Memory B cell (primary cell): ENCODE measurements around the gene FAM131C.
"Not testable (repeated sequence)": the region's sequence is repeated elsewhere in the genome, so short reads cannot be mapped to it uniquely, and the experiment has no call there.

Experiments used
- ATAC-seq: fragments of 150-1000 bp; cut with Tn5 transposase; 2 replicates; pipeline ENCODE4 v1.10.0; 2021; ENCODE audit warnings: low read depth, mild to moderate bottlenecking, moderate library complexity
- DNase-seq, 2 donors: peaks; one replicate each; pipeline ENCODE4 v3.0.0; 2022; ENCODE audit warnings: low spot score in 2 of 2
- H3K27ac Mint-ChIP-seq: one replicate; pipeline ENCODE4 v1.8.0; 2022; ENCODE audit warnings: mild to moderate bottlenecking, moderate library complexity, mixed read lengths
- H3K27me3 Mint-ChIP-seq: one replicate; pipeline ENCODE4 v1.8.0; 2022; ENCODE audit warnings: mixed read lengths
- H3K36me3 Mint-ChIP-seq: one replicate; pipeline ENCODE4 v1.8.0; 2022; ENCODE audit warnings: mild to moderate bottlenecking, mixed read lengths
- H3K4me1 Mint-ChIP-seq: one replicate; pipeline ENCODE4 v1.8.0; 2022; ENCODE audit warnings: mixed read lengths
- H3K4me3 Mint-ChIP-seq: one replicate; pipeline ENCODE4 v1.8.0; 2022; ENCODE audit warnings: mild to moderate bottlenecking, moderate library complexity, mixed read lengths
- H3K9me3 Mint-ChIP-seq: one replicate; pipeline ENCODE4 v1.8.0; 2022; ENCODE audit warnings: mixed read lengths

The FAM131C gene

GRCh38 chr1:16051949-16052348 lies 21.5 kb downstream of the FAM131C start:
- DNase-seq, H3K9me3 Mint-ChIP-seq, H3K27ac Mint-ChIP-seq, ATAC-seq, H3K4me3 Mint-ChIP-seq, H3K36me3 Mint-ChIP-seq, H3K4me1 Mint-ChIP-seq: not testable (repeated sequence)
- H3K27me3 Mint-ChIP-seq: peaks cover 18% of the 10 kb centered on the region

GRCh38 chr1:16051039-16051438 lies 22.4 kb downstream of the FAM131C start:
- DNase-seq (no peak), ATAC-seq (no peak)
- Mint-ChIP-seq H3K36me3 (no peaks in the 10 kb centered on the region), H3K27ac (no peak overlapping the region), H3K4me1 (peaks cover 4% of the 10 kb centered on the region), H3K9me3 (no peaks in the 10 kb centered on the region), H3K27me3 (peaks cover 15% of the 10 kb centered on the region), H3K4me3 (no peak overlapping the region)

- Mint-ChIP-seq H3K9me3 (no peaks in the 10 kb centered on the region), H3K27me3 (peaks cover 18% of the 10 kb centered on the region), H3K4me1 (no peaks in the 10 kb centered on the region), H3K36me3 (no peaks in the 10 kb centered on the region), H3K4me3 (no peak overlapping the region), H3K27ac (no peak overlapping the region)
- no peak for ATAC-seq
- DNase-seq: no peak
Observed at GRCh38 chr1:16050328-16050727, 23.1 kb downstream of the FAM131C start.

GRCh38 chr1:16048573-16049189 lies 24.8 kb downstream of the FAM131C start:
- H3K36me3 Mint-ChIP-seq: no peaks in the 10 kb centered on the region
- H3K9me3 Mint-ChIP-seq: no peaks in the 10 kb centered on the region
- DNase-seq: no peak
- ATAC-seq: peak; percentile 74
- H3K4me3 Mint-ChIP-seq: peak overlapping the region; percentile 41
- H3K4me1 Mint-ChIP-seq: no peaks in the 10 kb centered on the region
- peaks cover 23% of the 10 kb centered on the region for H3K27me3 Mint-ChIP-seq
- H3K27ac Mint-ChIP-seq: no peak overlapping the region

GRCh38 chr1:16047791-16048475 lies 25.5 kb downstream of the FAM131C start:
- no peaks in the 10 kb centered on the region for H3K9me3 Mint-ChIP-seq
- H3K36me3 Mint-ChIP-seq: no peaks in the 10 kb centered on the region
- peaks cover 28% of the 10 kb centered on the region for H3K27me3 Mint-ChIP-seq
- H3K4me3 Mint-ChIP-seq: no peak overlapping the region
- no peak overlapping the region for H3K27ac Mint-ChIP-seq
- H3K4me1 Mint-ChIP-seq: no peaks in the 10 kb centered on the region
- ATAC-seq (peak; percentile 7), DNase-seq (no peak)

- DNase-seq (no peak), ATAC-seq (no peak)
- Mint-ChIP-seq H3K36me3 (no peaks in the 10 kb centered on the region), H3K4me3 (no peak overlapping the region), H3K9me3 (no peaks in the 10 kb centered on the region), H3K27me3 (peaks cover 28% of the 10 kb centered on the region), H3K27ac (no peak overlapping the region), H3K4me1 (no peaks in the 10 kb centered on the region)
Observed at GRCh38 chr1:16046842-16047241, 26.6 kb downstream of the FAM131C start.

- peaks cover 18% of the 10 kb centered on the region for H3K27me3 Mint-ChIP-seq
- no peaks in the 10 kb centered on the region for H3K4me1 Mint-ChIP-seq
- no peak overlapping the region for H3K27ac Mint-ChIP-seq
Observed at GRCh38 chr1:16043950-16044349, 29.5 kb downstream of the FAM131C start.

GRCh38 chr1:16043521-16043920 lies 29.9 kb downstream of the FAM131C start, which contains the start of gene CLCNKB:
TSS of gene CLCNKB (plus strand) at chr1:16043782. CDS start at chr1:16044493, 711 bp downstream.
- Mint-ChIP-seq H3K4me3 (no peak within 1 kb of the TSS), H3K27ac (no peak within 1 kb of the TSS), H3K36me3 (no peaks in the 10 kb centered on the region), H3K9me3 (no peaks in the 10 kb centered on the region), H3K4me1 (no peaks in the 10 kb centered on the region), H3K27me3 (peaks cover 18% of the 10 kb centered on the region)
- DNase-seq (no peak), ATAC-seq (no peak)

More at GRCh38 chr1:16043950-16044349, 29.5 kb downstream of the FAM131C start:
- Mint-ChIP-seq H3K9me3 (no peaks in the 10 kb centered on the region), H3K4me3 (no peak overlapping the region), H3K36me3 (no peaks in the 10 kb centered on the region)
- DNase-seq: no peak
- ATAC-seq: no peak

GRCh38 chr1:16042654-16043053 lies 30.8 kb downstream of the FAM131C start:
- H3K4me1 Mint-ChIP-seq, H3K9me3 Mint-ChIP-seq, H3K27ac Mint-ChIP-seq, H3K36me3 Mint-ChIP-seq, DNase-seq, H3K4me3 Mint-ChIP-seq, ATAC-seq: not testable (repeated sequence)
- H3K27me3 Mint-ChIP-seq: peaks cover 20% of the 10 kb centered on the region

GRCh38 chr1:16042096-16042495 lies 31.4 kb downstream of the FAM131C start:
- no peak overlapping the region for H3K4me3 Mint-ChIP-seq
- DNase-seq: no peak
- H3K4me1 Mint-ChIP-seq: no peaks in the 10 kb centered on the region
- no peaks in the 10 kb centered on the region for H3K9me3 Mint-ChIP-seq
- H3K36me3 Mint-ChIP-seq: no peaks in the 10 kb centered on the region
- H3K27ac Mint-ChIP-seq: no peak overlapping the region
- peaks cover 20% of the 10 kb centered on the region for H3K27me3 Mint-ChIP-seq
- peak; percentile 53 for ATAC-seq

- no peak for DNase-seq
- Mint-ChIP-seq H3K36me3 (no peaks in the 10 kb centered on the region), H3K4me3 (no peak overlapping the region), H3K4me1 (no peaks in the 10 kb centered on the region), H3K9me3 (no peaks in the 10 kb centered on the region), H3K27me3 (peaks cover 25% of the 10 kb centered on the region), H3K27ac (no peak overlapping the region)
- no peak for ATAC-seq
Observed at GRCh38 chr1:16041200-16041599, 32.3 kb downstream of the FAM131C start.

GRCh38 chr1:16039871-16040270 lies 33.6 kb downstream of the FAM131C start:
- DNase-seq, H3K4me1 Mint-ChIP-seq, H3K9me3 Mint-ChIP-seq, H3K36me3 Mint-ChIP-seq, ATAC-seq, H3K4me3 Mint-ChIP-seq, H3K27ac Mint-ChIP-seq: not testable (repeated sequence)
- peaks cover 21% of the 10 kb centered on the region for H3K27me3 Mint-ChIP-seq

GRCh38 chr1:16038620-16038912 lies 34.9 kb downstream of the FAM131C start:
- no peaks in the 10 kb centered on the region for H3K36me3 Mint-ChIP-seq
- H3K27ac Mint-ChIP-seq: no peak overlapping the region
- H3K4me3 Mint-ChIP-seq: no peak overlapping the region
- DNase-seq (no peak), ATAC-seq (no peak)
- no peaks in the 10 kb centered on the region for H3K4me1 Mint-ChIP-seq
- H3K27me3 Mint-ChIP-seq: peaks cover 16% of the 10 kb centered on the region
- H3K9me3 Mint-ChIP-seq: no peaks in the 10 kb centered on the region

GRCh38 chr1:16036461-16036860 lies 37.0 kb downstream of the FAM131C start:
- H3K27me3 Mint-ChIP-seq: peaks cover 15% of the 10 kb centered on the region
- H3K27ac Mint-ChIP-seq, H3K9me3 Mint-ChIP-seq, H3K36me3 Mint-ChIP-seq, DNase-seq, ATAC-seq, H3K4me3 Mint-ChIP-seq, H3K4me1 Mint-ChIP-seq: not testable (repeated sequence)

- DNase-seq, H3K36me3 Mint-ChIP-seq, H3K4me3 Mint-ChIP-seq, ATAC-seq, H3K4me1 Mint-ChIP-seq, H3K9me3 Mint-ChIP-seq, H3K27ac Mint-ChIP-seq: not testable (repeated sequence)
- H3K27me3 Mint-ChIP-seq: peaks cover 30% of the 10 kb centered on the region
Observed at GRCh38 chr1:16033103-16033632, 40.3 kb downstream of the FAM131C start.
